Breast epithelium (tissue), 4 donors: ENCODE data around the gene PPM1L. TPM values are rescaled to one million over a fixed set of nuclear protein-coding genes. Genes with fewer than 3 reads are reported as not detected.

Experiments used
- DNase-seq, 2 donors: peaks; one replicate each; pipeline ENCODE4 v3.0.0-alpha.2; 2019; ENCODE audit warnings: low spot score in 2 of 2
- H3K27ac ChIP-seq, 2 donors: fragments of 200-600 bp; sonication (generic) in 1 of 2; one replicate each; pipeline ENCODE4 v1.5.1; 2016 to 2019; ENCODE audit warnings: mild to moderate bottlenecking in 1 of 2
- H3K27me3 ChIP-seq, 2 donors: fragments of 200-600 bp; sonication (generic) in 1 of 2; one replicate each; pipeline versions ENCODE4 v1.5.1 to v1.6.0; 2017 to 2019; ENCODE audit warnings: control low read depth in 1 of 2, mild to moderate bottlenecking in 1 of 2
- H3K36me3 ChIP-seq: fragments of 200-600 bp; one replicate; pipeline ENCODE4 v1.5.1; 2019
- H3K4me1 ChIP-seq, 2 donors: fragments of 200-600 bp; sonication (generic); one replicate each; pipeline ENCODE4 v1.5.1; 2016 to 2019; ENCODE audit warnings: control low read depth in 1 of 2
- H3K4me3 ChIP-seq, 3 donors: fragments of 200-600 bp; sonication (generic); 1 replicate in 2 of 3; 2 replicates in 1 of 3; pipeline ENCODE4 v1.5.1; 2016 to 2019; ENCODE audit warnings: mild to moderate bottlenecking in 3 of 3, moderate library complexity in 2 of 3
- H3K9me3 ChIP-seq, 2 donors: fragments of 200-600 bp; sonication (generic) in 1 of 2; one replicate each; pipeline ENCODE4 v1.5.1; 2016 to 2019; ENCODE audit warnings: control low read depth in 1 of 2
- CTCF ChIP-seq, 3 donors: fragments of 450-650 bp; IDR thresholded peaks; one replicate each; pipeline ENCODE4 v1.5.1; 2016 to 2017; ENCODE audit warnings: antibody characterized with exemption in 3 of 3, mild to moderate bottlenecking in 3 of 3, moderate library complexity in 3 of 3
- POLR2A ChIP-seq: fragments of 450-650 bp; IDR thresholded peaks from one replicate; pipeline ENCODE4 v1.6.1; 2016; ENCODE audit warnings: antibody characterized with exemption, mild to moderate bottlenecking, moderate library complexity
- POLR2AphosphoS5 ChIP-seq, 3 donors: sonication (generic); formaldehyde crosslinking; IDR thresholded peaks; one replicate each; pipeline ENCODE4 v1.6.1; 2017; ENCODE audit warnings: antibody characterized with exemption in 3 of 3
- intact Hi-C: fragments of 100-400 bp; cut with DNase I; formaldehyde crosslinking; loops from one replicate; pipeline ENCODE4 v1.15.1; 2023; ENCODE audit warnings: low total_unique reads
- total RNA-seq, 3 donors: library from RNA; depleted of rRNA; stranded (reverse); fragments of >200 nt; gene quantifications; one replicate each; pipeline ENCODE4 v1.1.0, GENCODE V29; 2016

The PPM1L gene
- total RNA-seq, 3 donors from 2014 or later, result 12.8 to 136 (median 24.6) TPM

GRCh38 chr3:160820430-160820829 lies 64.4 kb downstream of the PPM1L start:
- Histone ChIP-seq H3K4me3 (no peak overlapping the region), H3K9me3 (no peaks in the 10 kb centered on the region), H3K4me1 (peaks cover 0 to 2% of the 10 kb centered on the region in 2 donors), H3K27ac (no peak overlapping the region), H3K36me3 (no peaks in the 10 kb centered on the region), H3K27me3 (no peaks in the 10 kb centered on the region)
- no peak for DNase-seq
- TF ChIP-seq POLR2A (no peak), CTCF (IDR thresholded peaks at IDR 0.05) (no peak), POLR2AphosphoS5 (IDR thresholded peaks at IDR 0.05) (no peak)
- intact Hi-C loops, result no loop called here

GRCh38 chr3:160822936-160823335 lies 66.9 kb downstream of the PPM1L start:
- Histone ChIP-seq H3K36me3 (no peaks in the 10 kb centered on the region), H3K27me3 (no peaks in the 10 kb centered on the region), H3K4me1 (no peaks in the 10 kb centered on the region), H3K9me3 (no peaks in the 10 kb centered on the region), H3K4me3 (no peak overlapping the region), H3K27ac (no peak overlapping the region)
- intact Hi-C loops, result no loop called here
- no peak for TF ChIP-seq CTCF (IDR thresholded peaks at IDR 0.05)
- no peak for TF ChIP-seq POLR2AphosphoS5 (IDR thresholded peaks at IDR 0.05)
- TF ChIP-seq POLR2A, result no peak
- no peak for DNase-seq

- H3K27me3 ChIP-seq, result no peaks in the 10 kb centered on the region
- TF ChIP-seq POLR2A (no peak), CTCF (IDR thresholded peaks at IDR 0.05) (no peak), POLR2AphosphoS5 (IDR thresholded peaks at IDR 0.05) (no peak)
- no peaks in the 10 kb centered on the region for H3K36me3 ChIP-seq
- H3K9me3 ChIP-seq, result no peaks in the 10 kb centered on the region
- DNase-seq, result no peak
- H3K27ac ChIP-seq, result no peak overlapping the region
- H3K4me1 ChIP-seq, result no peaks in the 10 kb centered on the region
- no peak overlapping the region for H3K4me3 ChIP-seq
- intact Hi-C loops, result no loop called here
Measured at GRCh38 chr3:160825311-160825800, 69.3 kb downstream of the PPM1L start.

- no peaks in the 10 kb centered on the region for H3K9me3 ChIP-seq
- TF ChIP-seq POLR2AphosphoS5 (IDR thresholded peaks at IDR 0.05) (no peak), POLR2A (no peak), CTCF (IDR thresholded peaks at IDR 0.05) (no peak)
- no peak overlapping the region for H3K27ac ChIP-seq
- H3K27me3 ChIP-seq, result no peaks in the 10 kb centered on the region
- intact Hi-C loops, result no loop called here
- no peaks in the 10 kb centered on the region for H3K36me3 ChIP-seq
- no peak overlapping the region for H3K4me3 ChIP-seq
- DNase-seq, result no peak
- H3K4me1 ChIP-seq, result no peaks in the 10 kb centered on the region
Measured at GRCh38 chr3:160826408-160826807, 70.4 kb downstream of the PPM1L start.

GRCh38 chr3:160826991-160827390 lies 71.0 kb downstream of the PPM1L start:
- intact Hi-C loops, result no loop called here
- TF ChIP-seq POLR2A, result no peak
- no peak for TF ChIP-seq CTCF (IDR thresholded peaks at IDR 0.05)
- TF ChIP-seq POLR2AphosphoS5 (IDR thresholded peaks at IDR 0.05), result no peak

More at GRCh38 chr3:160826991-160827390, 71.0 kb downstream of the PPM1L start:
- H3K36me3 ChIP-seq, result no peaks in the 10 kb centered on the region
- no peak for DNase-seq
- H3K27me3 ChIP-seq, result no peaks in the 10 kb centered on the region
- no peak overlapping the region for H3K27ac ChIP-seq
- H3K4me3 ChIP-seq, result no peak overlapping the region
- H3K4me1 ChIP-seq, result no peaks in the 10 kb centered on the region
- no peaks in the 10 kb centered on the region for H3K9me3 ChIP-seq
